Lower leg skin (tissue), 4 donors: ENCODE measurements around the gene GIMAP8. TPM values are rescaled to one million over a fixed set of nuclear protein-coding genes. Genes with fewer than 3 reads are reported as not detected.

Experiments
- DNase-seq, 2 donors: peaks; one replicate each; pipeline ENCODE4 v3.0.0-alpha.2; 2019; ENCODE audit warnings: low spot score in 2 of 2
- H3K4me3 ChIP-seq: fragments of 200-600 bp; sonication (generic); 2 replicates; pipeline ENCODE4 v1.5.1; 2017; ENCODE audit warnings: mild to moderate bottlenecking, low read depth; ENCODE audit not compliant: poor library complexity, severe bottlenecking
- POLR2A ChIP-seq, 2 donors: fragments of 450-650 bp; IDR thresholded peaks; one replicate each; pipeline ENCODE4 v1.6.1; 2016 to 2017; ENCODE audit warnings: antibody characterized with exemption in 2 of 2, mild to moderate bottlenecking in 1 of 2, moderate library complexity in 1 of 2
- WGBS, 2 donors: methylation state at CpG; one replicate each; pipeline ENCODE4 v1.1.5; 2018; 5-methylcytosine and 5-hydroxymethylcytosine counted together
- intact Hi-C: fragments of 100-400 bp; cut with DNase I; formaldehyde crosslinking; loops from one replicate; pipeline ENCODE4 v1.15.0; 2023; ENCODE audit warnings: low total_unique reads
- total RNA-seq, 4 donors: library from RNA; depleted of rRNA; stranded (reverse); fragments of >200 nt; gene quantifications; one replicate each; pipeline ENCODE4 v1.1.0, GENCODE V29; 2016
- TF ChIP-seq, protein P1 (sequence below), 3 donors: fragments of 450-650 bp; IDR thresholded peaks; one replicate each; pipeline ENCODE4 v1.5.1; 2016; ENCODE audit warnings: antibody characterized with exemption in 3 of 3, mild to moderate bottlenecking in 3 of 3, moderate library complexity in 2 of 3

GIMAP8 gene
- total RNA-seq, 4 donors from 2014 or later = 2.3 to 10.7 (median 3.4) TPM

DNA sequence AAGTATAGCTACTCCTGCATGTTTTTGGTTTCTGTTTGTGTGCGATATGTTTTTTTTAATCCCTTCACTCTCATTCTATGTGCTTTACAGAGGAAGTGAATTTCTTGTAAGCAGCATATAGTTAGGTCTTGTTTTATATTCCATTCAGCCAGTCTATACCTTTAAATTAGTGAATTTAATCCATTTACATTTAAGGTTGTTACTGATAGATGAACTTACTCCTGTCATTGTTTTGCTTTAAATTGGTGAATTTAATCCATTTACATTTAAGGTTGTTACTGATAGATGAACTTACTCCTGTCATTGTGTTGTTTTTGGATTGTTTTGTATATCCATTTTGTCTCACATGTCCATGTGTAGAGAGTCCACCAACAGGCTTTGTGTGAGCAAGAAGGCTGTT lies 11.1 kb downstream of the GIMAP8 start:
- H3K4me3 ChIP-seq = no peak overlapping the region
- TF ChIP-seq, protein P1, sequence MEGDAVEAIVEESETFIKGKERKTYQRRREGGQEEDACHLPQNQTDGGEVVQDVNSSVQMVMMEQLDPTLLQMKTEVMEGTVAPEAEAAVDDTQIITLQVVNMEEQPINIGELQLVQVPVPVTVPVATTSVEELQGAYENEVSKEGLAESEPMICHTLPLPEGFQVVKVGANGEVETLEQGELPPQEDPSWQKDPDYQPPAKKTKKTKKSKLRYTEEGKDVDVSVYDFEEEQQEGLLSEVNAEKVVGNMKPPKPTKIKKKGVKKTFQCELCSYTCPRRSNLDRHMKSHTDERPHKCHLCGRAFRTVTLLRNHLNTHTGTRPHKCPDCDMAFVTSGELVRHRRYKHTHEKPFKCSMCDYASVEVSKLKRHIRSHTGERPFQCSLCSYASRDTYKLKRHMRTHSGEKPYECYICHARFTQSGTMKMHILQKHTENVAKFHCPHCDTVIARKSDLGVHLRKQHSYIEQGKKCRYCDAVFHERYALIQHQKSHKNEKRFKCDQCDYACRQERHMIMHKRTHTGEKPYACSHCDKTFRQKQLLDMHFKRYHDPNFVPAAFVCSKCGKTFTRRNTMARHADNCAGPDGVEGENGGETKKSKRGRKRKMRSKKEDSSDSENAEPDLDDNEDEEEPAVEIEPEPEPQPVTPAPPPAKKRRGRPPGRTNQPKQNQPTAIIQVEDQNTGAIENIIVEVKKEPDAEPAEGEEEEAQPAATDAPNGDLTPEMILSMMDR (IDR thresholded peaks at IDR 0.05) = no peak
- TF ChIP-seq POLR2A (IDR thresholded peaks at IDR 0.05) = no peak
- intact Hi-C loops = no loop called here
- WGBS, 2 donors = 96% methylated on average over 1 of the region's 1 CpG
- no peak for DNase-seq

DNA sequence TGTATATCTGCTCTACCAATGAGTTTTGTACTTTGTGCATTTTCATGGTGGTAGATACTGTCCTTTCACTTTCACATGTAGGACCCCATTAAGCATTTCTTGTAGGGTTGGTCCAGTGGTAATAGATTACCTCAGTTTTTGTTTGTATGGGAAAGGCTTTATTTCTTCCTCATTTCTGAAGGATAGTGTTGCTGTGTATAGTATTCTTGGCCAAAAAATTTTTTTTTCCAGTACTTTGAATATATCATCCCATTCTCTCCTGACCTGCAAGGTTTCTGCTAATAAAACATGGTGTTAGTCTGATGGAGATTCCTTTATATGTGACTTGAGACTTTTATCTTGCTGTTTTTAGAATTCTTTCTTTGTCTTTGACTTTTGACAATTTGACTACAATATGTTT lies 12.0 kb downstream of the GIMAP8 start:
- intact Hi-C loops = no loop called here
- H3K4me3 ChIP-seq = no peak overlapping the region
- no peak for TF ChIP-seq POLR2A (IDR thresholded peaks at IDR 0.05)
- TF ChIP-seq, protein P1 (IDR thresholded peaks at IDR 0.05) = no peak
- no peak for DNase-seq

DNA sequence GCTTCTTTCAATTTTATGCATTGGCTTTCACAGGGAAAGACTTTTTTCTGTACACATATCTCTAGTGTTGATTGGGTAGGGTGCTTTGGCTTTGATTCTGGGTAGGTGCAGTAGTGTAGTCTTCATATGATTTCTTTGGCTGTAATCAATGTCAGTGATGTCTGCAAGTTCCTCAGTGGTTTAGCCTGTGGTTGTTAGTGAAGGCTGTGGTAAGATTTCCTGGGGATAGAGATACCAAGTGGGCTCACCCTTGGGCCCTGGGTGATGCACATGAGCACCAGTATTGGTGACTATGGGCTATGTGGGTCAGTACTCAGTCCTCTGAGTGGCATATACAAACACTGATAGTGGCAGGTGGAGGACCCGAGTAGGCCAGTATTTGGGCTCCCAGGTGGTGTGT lies 13.0 kb downstream of the GIMAP8 start:
- no peak for DNase-seq
- WGBS, 2 donors = 100% methylated on average over 1 of the region's 1 CpG
- no peak for TF ChIP-seq POLR2A (IDR thresholded peaks at IDR 0.05)
- TF ChIP-seq, protein P1 (IDR thresholded peaks at IDR 0.05) = no peak
- intact Hi-C loops = no loop called here
- no peak overlapping the region for H3K4me3 ChIP-seq

DNA sequence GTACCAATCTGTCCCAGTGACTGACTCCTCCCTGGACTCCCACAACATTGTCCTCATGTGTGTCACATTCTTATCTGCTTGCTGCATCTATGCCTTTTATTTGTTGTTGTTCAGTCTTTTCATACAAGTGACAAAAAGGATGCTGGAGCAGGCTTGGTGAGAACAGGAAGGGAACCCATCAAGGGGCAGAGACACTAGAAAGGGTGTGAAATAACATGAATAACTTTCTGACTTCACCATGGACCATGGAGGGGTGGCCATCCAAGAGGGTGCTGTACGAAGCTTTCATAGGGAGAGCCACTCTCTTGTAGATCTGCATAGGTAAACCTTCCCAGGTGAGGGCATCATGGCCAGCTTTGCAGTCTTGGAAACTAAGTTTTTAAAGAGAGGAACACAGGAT lies 14.5 kb downstream of the GIMAP8 start:
- H3K4me3 ChIP-seq = no peak overlapping the region
- intact Hi-C loops = no loop called here
- TF ChIP-seq, protein P1 (IDR thresholded peaks at IDR 0.05) = no peak
- no peak for TF ChIP-seq POLR2A (IDR thresholded peaks at IDR 0.05)
- 86 to 100% methylated on average over 1 of the region's 1 CpG for WGBS, 2 donors
- DNase-seq = no peak

DNA sequence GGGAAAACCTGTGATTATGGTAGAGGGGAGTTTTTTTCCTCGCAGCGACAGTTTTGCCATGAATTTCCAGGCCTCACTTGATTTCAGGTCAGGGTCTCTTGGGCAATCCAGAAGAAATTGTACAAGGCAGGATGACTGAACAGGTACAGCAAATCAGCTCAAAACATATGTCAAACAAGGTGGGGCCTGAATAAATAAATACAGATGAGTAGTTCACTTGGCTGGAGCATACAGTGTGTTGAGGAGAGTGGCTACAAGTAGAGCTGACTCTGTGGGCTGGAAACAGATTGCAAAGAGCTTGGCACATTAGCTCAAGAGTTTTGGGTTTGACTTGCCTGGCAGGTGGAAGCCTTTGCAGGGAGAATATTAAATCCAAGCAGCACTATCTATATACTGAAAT lies 15.0 kb downstream of the GIMAP8 start:
- no peak for TF ChIP-seq POLR2A (IDR thresholded peaks at IDR 0.05)
- TF ChIP-seq, protein P1 (IDR thresholded peaks at IDR 0.05) = no peak
- DNase-seq = no peak
- H3K4me3 ChIP-seq = no peak overlapping the region
- intact Hi-C loops = no loop called here
- 80 to 82% methylated on average over 2 of the region's 2 CpGs for WGBS, 2 donors

DNA sequence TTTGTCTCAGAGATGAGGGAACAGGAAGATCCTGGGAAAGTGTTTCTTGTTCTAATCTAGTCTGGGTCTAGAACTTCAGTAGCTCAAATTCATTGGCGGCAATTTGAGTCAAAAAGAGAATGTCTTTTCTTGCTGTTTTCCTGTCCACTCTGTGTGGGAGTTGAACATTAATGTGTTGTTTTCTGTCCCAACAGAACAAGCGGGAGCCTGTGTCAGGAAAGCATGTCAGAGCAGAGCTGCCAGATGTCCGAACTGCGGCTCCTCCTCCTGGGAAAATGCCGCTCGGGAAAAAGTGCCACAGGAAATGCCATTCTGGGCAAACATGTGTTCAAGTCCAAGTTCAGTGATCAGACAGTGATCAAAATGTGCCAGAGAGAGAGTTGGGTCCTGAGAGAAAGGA lies 16.0 kb downstream of the GIMAP8 start:
- H3K4me3 ChIP-seq = no peak overlapping the region
- intact Hi-C loops = no loop called here
- 17 to 25% methylated on average over 6 of the region's 6 CpGs for WGBS, 2 donors
- no peak for DNase-seq
- TF ChIP-seq, protein P1 (IDR thresholded peaks at IDR 0.05) = no peak
- no peak for TF ChIP-seq POLR2A (IDR thresholded peaks at IDR 0.05)
